ENCODE data around the gene RNU2-1. TPM values are rescaled to one million over a fixed set of nuclear protein-coding genes. Genes with fewer than 3 reads are reported as not detected.
"Not testable (repeated sequence)": the region's sequence is repeated elsewhere in the genome, so short reads cannot be mapped to it uniquely, and the experiment has no call there.

RNU2-1 gene
- total and polyA plus RNA-seq, 3 donors from 2014 or later: not detected

- Histone ChIP-seq H3K9me3 (no peaks in the 10 kb centered on the region), H3K36me3 (ENCODE audit: low read depth, missing control alignments) (no peaks in the 10 kb centered on the region), H3K4me3 (no peak overlapping the region), H3K4me1 (no peaks in the 10 kb centered on the region), H3K27me3 (no peaks in the 10 kb centered on the region), H3K27ac (no peak overlapping the region)
- TF ChIP-seq POLR2A (IDR thresholded peaks at IDR 0.05) (no peak), CTCF (IDR thresholded peaks at IDR 0.05) (no peak)
- intact Hi-C loops (cut with DNase I; ENCODE audit: low total_unique reads): no loop called here
- 51 to 60% methylated on average over 5 of the region's 5 CpGs for WGBS, 2 donors
- no peak for DNase-seq
Measured at GRCh38 chr17:43193251-43193650, 40.5 kb downstream of the RNU2-1 start.

DNA sequence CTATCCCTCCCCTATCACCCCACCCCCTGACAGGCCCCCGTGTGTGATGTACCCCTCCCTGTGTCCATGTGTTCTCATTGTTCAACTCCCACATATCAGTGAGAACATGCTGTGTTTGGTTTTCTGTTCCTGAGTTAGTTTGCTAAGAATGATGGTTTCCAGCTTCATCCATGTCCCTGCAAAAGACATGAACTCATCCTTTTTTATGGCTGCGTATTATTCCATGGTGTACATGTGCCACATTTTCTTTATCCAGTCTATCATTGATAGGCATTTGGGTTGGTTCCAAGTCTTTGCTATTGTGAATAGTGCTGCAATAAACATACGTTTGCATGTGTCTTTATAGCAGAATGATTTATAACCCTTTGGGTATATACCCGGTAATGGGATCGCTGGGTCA is 47.1 kb downstream of the RNU2-1 start:
- not testable (repeated sequence) for H3K36me3 ChIP-seq (ENCODE audit: low read depth, missing control alignments)

GRCh38 chr17:43183921-43184320 is 49.9 kb downstream of the RNU2-1 start:
- WGBS, 2 donors: 83 to 92% methylated on average over 3 of the region's 3 CpGs
- no peaks in the 10 kb centered on the region for H3K36me3 ChIP-seq (ENCODE audit: low read depth, missing control alignments)
- no peaks in the 10 kb centered on the region for H3K9me3 ChIP-seq
- H3K27ac ChIP-seq: no peak overlapping the region
- H3K4me1 ChIP-seq: no peaks in the 10 kb centered on the region
- intact Hi-C loops (cut with DNase I; ENCODE audit: low total_unique reads): no loop called here
- no peak for TF ChIP-seq CTCF (IDR thresholded peaks at IDR 0.05)
- TF ChIP-seq POLR2A (IDR thresholded peaks at IDR 0.05): no peak
- no peak for DNase-seq
- H3K4me3 ChIP-seq: no peak overlapping the region
- H3K27me3 ChIP-seq: no peaks in the 10 kb centered on the region

More for the DNA sequence above, 47.1 kb downstream of the RNU2-1 start:
- DNase-seq; H3K4me1 ChIP-seq; H3K4me3 ChIP-seq; H3K27me3 ChIP-seq; H3K9me3 ChIP-seq; intact Hi-C loops (cut with DNase I; ENCODE audit: low total_unique reads); H3K27ac ChIP-seq: not testable (repeated sequence)
- 82 to 88% methylated on average over 5 of the region's 5 CpGs for WGBS, 2 donors

Small RNAs within 50 kb of the gene (small RNA-seq; reads per million reads assigned to genes)
- gene RF00004: 0 reads per million in 2 donors
- gene RNU2-1: 0 reads per million in 2 donors

Other genes with a start within 250 kb of the RNU2-1 start
- gene RPL27, start 235.6 kb downstream of the RNU2-1 start, total RNA-seq: 100 to 1,000 TPM; 457 to 634 TPM
- gene RPL27, start 235.6 kb downstream of the RNU2-1 start, polyA plus RNA-seq (ENCODE audit: insufficient read depth, low read depth, low replicate concordance): 1,036 TPM
- gene IFI35, start 227.2 kb downstream of the RNU2-1 start, total RNA-seq: 10 to 100 TPM in 1 of 2 donors, 1 to 10 TPM in 1; 8.0 to 12.7 TPM
- gene IFI35, start 227.2 kb downstream of the RNU2-1 start, polyA plus RNA-seq (ENCODE audit: insufficient read depth, low read depth, low replicate concordance): 15.0 TPM
- 100 to 1,000 TPM; 201 to 277 TPM for gene VAT1, start 211.6 kb downstream of the RNU2-1 start, total RNA-seq
- 204 TPM for gene VAT1, start 211.6 kb downstream of the RNU2-1 start, polyA plus RNA-seq (ENCODE audit: insufficient read depth, low read depth, low replicate concordance)
- 10 to 100 TPM; 15.7 to 33.1 TPM for gene RND2, start 208.7 kb downstream of the RNU2-1 start, total RNA-seq
- 48.7 TPM for gene RND2, start 208.7 kb downstream of the RNU2-1 start, polyA plus RNA-seq (ENCODE audit: insufficient read depth, low read depth, low replicate concordance)
- 10 to 100 TPM; 28.6 to 47.7 TPM for gene BRCA1, start 108.6 kb downstream of the RNU2-1 start, total RNA-seq
- gene BRCA1, start 108.6 kb downstream of the RNU2-1 start, polyA plus RNA-seq (ENCODE audit: insufficient read depth, low read depth, low replicate concordance): 20.9 TPM
- 100 to 1,000 TPM; 146 to 244 TPM for gene NBR1, start 62.8 kb downstream of the RNU2-1 start, total RNA-seq
- 302 TPM for gene NBR1, start 62.8 kb downstream of the RNU2-1 start, polyA plus RNA-seq (ENCODE audit: insufficient read depth, low read depth, low replicate concordance)
- gene TMEM106A, start 22.1 kb downstream of the RNU2-1 start, total RNA-seq: 1 to 10 TPM; 8.4 to 8.7 TPM
- gene TMEM106A, start 22.1 kb downstream of the RNU2-1 start, polyA plus RNA-seq (ENCODE audit: insufficient read depth, low read depth, low replicate concordance): 11.8 TPM
- gene CCDC200, start 5.4 kb downstream of the RNU2-1 start, total RNA-seq: 100 to 1,000 TPM in 1 of 2 donors, 10 to 100 TPM in 1; 22.6 to 147 TPM
- 91.1 TPM for gene CCDC200, start 5.4 kb downstream of the RNU2-1 start, polyA plus RNA-seq (ENCODE audit: insufficient read depth, low read depth, low replicate concordance)
- 10 to 100 TPM; 26.5 to 45.6 TPM for gene ARL4D, start 165.0 kb upstream of the RNU2-1 start, total RNA-seq
- 48.2 TPM for gene ARL4D, start 165.0 kb upstream of the RNU2-1 start, polyA plus RNA-seq (ENCODE audit: insufficient read depth, low read depth, low replicate concordance)
- gene DHX8, start 250.0 kb upstream of the RNU2-1 start, total RNA-seq: 10 to 100 TPM; 68.0 to 74.3 TPM
- gene DHX8, start 250.0 kb upstream of the RNU2-1 start, polyA plus RNA-seq (ENCODE audit: insufficient read depth, low read depth, low replicate concordance): 63.4 TPM

Measured in testis (tissue), 3 donors.